ENCODE results near the gene MDFI. TPM values are rescaled to one million over a fixed set of nuclear protein-coding genes. Genes with fewer than 3 reads are reported as not detected.

The MDFI gene, protein sequence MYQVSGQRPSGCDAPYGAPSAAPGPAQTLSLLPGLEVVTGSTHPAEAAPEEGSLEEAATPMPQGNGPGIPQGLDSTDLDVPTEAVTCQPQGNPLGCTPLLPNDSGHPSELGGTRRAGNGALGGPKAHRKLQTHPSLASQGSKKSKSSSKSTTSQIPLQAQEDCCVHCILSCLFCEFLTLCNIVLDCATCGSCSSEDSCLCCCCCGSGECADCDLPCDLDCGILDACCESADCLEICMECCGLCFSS
- 1 to 10 TPM in 1 of 4 donors, under 1 TPM in 1, not detected in 2; 0.26 to 1.1 TPM for total RNA-seq

DNA sequence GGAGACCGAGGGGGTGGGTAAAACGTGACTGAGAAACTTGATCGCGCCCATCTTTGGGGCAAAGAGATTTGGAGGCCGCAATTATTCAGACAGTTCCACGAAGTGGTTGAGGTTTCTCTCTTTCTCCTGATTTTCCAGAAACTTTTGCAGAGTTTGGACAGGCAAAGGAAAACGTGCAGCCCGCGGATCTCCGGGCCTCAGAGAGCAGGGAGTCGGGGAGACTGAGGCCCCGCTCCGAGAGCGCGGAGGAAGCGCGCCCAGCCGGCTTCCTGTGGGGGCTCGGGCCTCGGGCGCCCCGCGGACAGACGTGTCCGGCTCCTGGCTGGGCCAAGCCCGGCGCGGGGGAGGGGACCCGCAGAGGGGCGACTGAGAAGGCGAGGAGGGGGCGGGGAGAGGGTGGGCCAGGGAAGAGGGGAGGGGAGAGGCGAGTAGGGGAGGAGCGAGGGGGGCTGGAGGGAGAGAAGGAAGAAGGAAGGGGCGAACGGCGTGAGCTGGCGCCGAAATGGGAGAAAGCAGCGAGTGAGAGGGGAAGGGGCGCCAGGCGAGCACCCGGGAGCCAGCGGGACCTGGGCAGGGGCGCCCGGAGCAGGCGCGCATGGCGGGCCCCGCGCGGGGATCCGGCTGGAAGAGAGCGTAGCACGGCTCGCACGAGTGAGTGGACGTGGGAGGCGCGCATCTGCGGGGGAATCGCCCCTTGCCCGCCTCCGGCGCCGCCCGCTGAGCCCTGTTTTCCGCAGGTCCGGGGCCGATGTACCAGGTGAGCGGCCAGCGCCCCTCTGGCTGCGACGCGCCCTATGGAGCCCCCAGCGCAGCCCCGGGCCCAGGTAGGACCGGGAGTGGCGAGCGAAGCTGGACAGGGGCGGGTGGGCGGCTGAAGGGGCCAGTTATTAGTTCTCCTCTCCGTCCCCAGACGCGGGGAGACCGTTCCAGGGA is at the start of gene MDFI:
MDFI (plus strand) TSS at position 467 of the 933 bp plus-strand sequence; CDS start at position 749, 282 bp downstream.
- DNase-seq (no peak), ATAC-seq (no peak)
- Histone ChIP-seq H3K36me3 (no peaks in the 10 kb centered on the region), H3K4me3 (peak within 1 kb of the TSS; percentile 45 to 58 (median 46)), H3K27me3 (peaks cover 30 to 47% (median 36%) of the 10 kb centered on the region in 3 donors), H3K4me1 (peaks cover 6 to 19% of the 10 kb centered on the region in 2 donors), H3K9me3 (no peaks in the 10 kb centered on the region), H3K27ac (no peak within 1 kb of the TSS)
- in situ Hi-C loops (cut with MboI; ENCODE audit: low sequenced_read_pairs in 4 of 4) (no loop called here), intact Hi-C loops (cut with DNase I; ENCODE audit: low total_unique reads) (no loop called here)
- TF ChIP-seq POLR2A (IDR thresholded peaks at IDR 0.05) (no peak), CTCF (IDR thresholded peaks at IDR 0.05 in 4 of 5, conservative IDR thresholded peaks at IDR 0.05 in 1 of 5) (no peak)

DNA sequence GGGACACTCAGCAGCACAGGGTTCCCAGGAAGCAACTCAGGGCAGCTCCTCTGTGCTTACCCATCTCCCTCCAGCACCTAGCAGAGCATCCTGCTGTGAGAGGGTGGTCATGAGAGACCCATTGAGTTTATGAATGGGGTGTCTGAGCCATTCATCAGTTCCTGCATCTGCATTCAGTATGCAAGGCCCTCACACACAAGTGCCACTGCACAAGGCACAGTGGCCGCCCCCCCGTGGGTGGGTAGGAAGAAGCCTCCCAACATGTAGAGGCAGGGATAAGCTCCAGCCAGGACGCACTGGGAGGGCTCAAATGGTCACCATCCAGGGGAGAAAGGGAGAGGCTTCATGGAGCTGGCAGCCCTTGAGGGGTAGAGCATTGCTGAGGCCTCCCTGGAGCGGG is 49.0 kb upstream of the MDFI start:
- in situ Hi-C loops (cut with MboI; ENCODE audit: low sequenced_read_pairs in 4 of 4), result no loop called here
- TF ChIP-seq CTCF (IDR thresholded peaks at IDR 0.05 in 4 of 5, conservative IDR thresholded peaks at IDR 0.05 in 1 of 5), result no peak
- no peak for TF ChIP-seq POLR2A (IDR thresholded peaks at IDR 0.05)
- Histone ChIP-seq H3K27ac (no peak overlapping the region), H3K9me3 (no peaks in the 10 kb centered on the region), H3K4me3 (no peak overlapping the region), H3K27me3 (no peaks in the 10 kb centered on the region), H3K4me1 (no peaks in the 10 kb centered on the region), H3K36me3 (peaks cover 0 to 11% of the 10 kb centered on the region in 2 donors)
- no peak for DNase-seq
- intact Hi-C loops (cut with DNase I; ENCODE audit: low total_unique reads), result no loop called here
- no peak for ATAC-seq

DNA sequence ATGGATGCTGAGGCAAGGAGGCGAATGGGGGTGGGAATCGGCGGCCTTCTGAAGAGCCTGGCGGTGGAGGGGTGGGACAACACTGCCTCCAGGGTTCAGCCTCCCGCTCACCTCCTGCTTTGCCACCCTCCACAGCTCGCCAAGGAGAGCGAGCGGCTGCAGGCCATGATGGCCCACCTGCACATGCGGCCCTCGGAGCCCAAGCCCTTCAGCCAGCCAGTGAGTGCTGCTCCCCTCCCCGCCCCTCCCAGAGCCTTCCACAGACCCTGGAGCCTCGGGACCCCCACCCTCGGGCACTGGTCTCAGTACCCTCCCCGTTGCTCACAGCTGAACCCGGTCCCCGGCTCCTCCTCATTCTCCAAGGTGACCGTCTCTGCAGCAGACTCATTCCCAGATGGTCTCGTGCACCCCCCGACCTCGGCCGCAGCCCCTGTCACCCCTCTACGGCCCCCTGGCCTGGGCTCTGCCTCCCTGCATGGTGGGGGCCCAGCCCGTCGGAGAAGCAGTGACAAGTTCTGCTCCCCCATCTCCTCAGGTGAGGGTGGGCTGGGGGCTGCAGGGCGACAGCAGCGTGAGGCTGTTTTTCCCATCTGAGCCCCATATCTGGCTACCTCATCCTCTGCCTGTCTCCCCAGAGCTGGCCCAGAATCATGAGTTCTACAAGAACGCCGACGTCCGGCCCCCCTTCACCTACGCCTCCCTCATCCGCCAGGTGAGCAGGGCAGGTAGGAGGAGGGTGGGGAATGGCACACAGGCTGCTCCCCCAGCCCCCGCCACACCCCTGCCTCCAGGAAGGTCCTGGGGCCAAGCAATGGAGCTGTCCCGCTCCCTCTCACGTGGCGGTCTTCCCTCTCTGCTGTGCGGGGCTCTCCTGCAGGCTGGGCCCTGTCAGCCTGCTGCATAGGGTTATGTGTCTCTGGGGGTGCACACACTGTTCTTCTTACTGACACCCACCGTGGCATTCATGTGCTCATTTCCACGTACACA is 48.3 kb upstream of the MDFI start:
- ATAC-seq (no peak), DNase-seq (no peak)
- H3K27ac ChIP-seq, result no peak overlapping the region
- intact Hi-C loops (cut with DNase I; ENCODE audit: low total_unique reads), result loop anchor here (5.0 kb wide), 1 partner anchor 43 kb away; the partner anchor contains the start of gene FOXP4
- in situ Hi-C loops (cut with MboI; ENCODE audit: low sequenced_read_pairs in 4 of 4), result loop anchor here (5.0 to 10.0 kb wide), 6 partner anchors 125 to 225 kb away; partner anchors contain the start of gene FRS3 (in 1 of the 4)
- no peaks in the 10 kb centered on the region for H3K27me3 ChIP-seq
- H3K36me3 ChIP-seq, result peaks cover 0 to 11% of the 10 kb centered on the region in 2 donors
- no peaks in the 10 kb centered on the region for H3K9me3 ChIP-seq
- H3K4me1 ChIP-seq, result no peaks in the 10 kb centered on the region
- H3K4me3 ChIP-seq, result no peak overlapping the region
- TF ChIP-seq CTCF (IDR thresholded peaks at IDR 0.05 in 4 of 5, conservative IDR thresholded peaks at IDR 0.05 in 1 of 5), result no peak
- TF ChIP-seq POLR2A (IDR thresholded peaks at IDR 0.05), result no peak

DNA sequence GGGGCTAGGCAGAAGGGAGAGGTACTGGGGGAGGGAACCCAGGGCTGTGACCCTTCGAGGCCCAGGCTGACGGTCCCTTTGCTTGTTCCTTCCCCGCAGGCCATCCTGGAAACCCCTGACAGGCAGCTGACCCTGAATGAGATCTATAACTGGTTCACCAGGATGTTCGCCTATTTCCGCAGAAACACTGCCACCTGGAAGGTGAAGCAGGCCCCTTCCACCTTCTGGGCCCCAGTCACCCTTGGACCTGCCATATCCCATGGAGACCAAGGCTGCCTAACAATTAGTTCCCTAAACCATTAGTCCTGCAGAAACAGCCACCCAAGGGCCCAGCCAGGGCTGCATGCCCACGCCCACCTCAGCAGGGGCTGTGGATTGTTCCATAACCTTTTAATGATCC is 47.1 kb upstream of the MDFI start:
- DNase-seq (no peak), ATAC-seq (no peak)
- Histone ChIP-seq H3K4me1 (no peaks in the 10 kb centered on the region), H3K9me3 (no peaks in the 10 kb centered on the region), H3K27ac (no peak overlapping the region), H3K36me3 (peaks cover 0 to 11% of the 10 kb centered on the region in 2 donors), H3K27me3 (no peaks in the 10 kb centered on the region), H3K4me3 (no peak overlapping the region)
- in situ Hi-C loops (cut with MboI; ENCODE audit: low sequenced_read_pairs in 4 of 4), result loop anchor here (5.0 to 10.0 kb wide), 6 partner anchors 126 to 226 kb away; partner anchors contain the start of gene FRS3 (in 1 of the 4)
- TF ChIP-seq CTCF (IDR thresholded peaks at IDR 0.05 in 4 of 5, conservative IDR thresholded peaks at IDR 0.05 in 1 of 5) (no peak), POLR2A (IDR thresholded peaks at IDR 0.05) (no peak)
- intact Hi-C loops (cut with DNase I; ENCODE audit: low total_unique reads), result loop anchor here (5.0 kb wide), 1 partner anchor 44 kb away; the partner anchor contains the start of gene FOXP4
